ENCODE measurements around the gene SMYD1. TPM values are rescaled to one million over a fixed set of nuclear protein-coding genes. Genes with fewer than 3 reads are reported as not detected.

The SMYD1 gene
- total RNA-seq, 4 donors from 2014 or later, result 0.04 TPM; not detected in 3

DNA sequence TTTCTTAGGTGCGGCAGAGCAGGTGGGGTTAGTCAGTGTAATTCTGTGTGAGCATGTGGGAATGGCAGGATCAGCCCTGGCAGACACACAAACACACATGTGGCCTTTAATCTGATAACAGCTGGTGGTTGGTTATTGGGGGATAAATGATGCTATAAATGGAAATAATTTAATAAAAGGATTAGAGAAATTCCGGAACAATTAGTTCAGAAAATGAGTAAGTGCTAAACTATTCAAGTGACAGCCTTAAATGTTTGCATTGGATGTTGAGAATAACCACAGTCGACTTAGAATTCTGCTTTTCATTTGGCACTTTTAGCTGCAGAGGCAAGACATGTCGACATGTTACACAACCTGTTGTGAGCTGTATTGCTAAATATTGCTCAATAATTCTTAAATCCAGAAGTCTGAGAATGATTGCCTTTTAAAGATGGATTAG is 7.2 kb downstream of the SMYD1 start:
- intact Hi-C loops (cut with DNase I; ENCODE audit: low total_unique reads), result no loop called here
- no peak overlapping the region for H3K4me3 ChIP-seq (ENCODE audit: low read depth, poor library complexity, severe bottlenecking)
- TF ChIP-seq POLR2A (IDR thresholded peaks at IDR 0.05), result no peak
- 39 to 42% methylated on average over 4 of the region's 4 CpGs for WGBS, 2 donors
- DNase-seq (ENCODE audit: low spot score in 2 of 2), result no peak

DNA sequence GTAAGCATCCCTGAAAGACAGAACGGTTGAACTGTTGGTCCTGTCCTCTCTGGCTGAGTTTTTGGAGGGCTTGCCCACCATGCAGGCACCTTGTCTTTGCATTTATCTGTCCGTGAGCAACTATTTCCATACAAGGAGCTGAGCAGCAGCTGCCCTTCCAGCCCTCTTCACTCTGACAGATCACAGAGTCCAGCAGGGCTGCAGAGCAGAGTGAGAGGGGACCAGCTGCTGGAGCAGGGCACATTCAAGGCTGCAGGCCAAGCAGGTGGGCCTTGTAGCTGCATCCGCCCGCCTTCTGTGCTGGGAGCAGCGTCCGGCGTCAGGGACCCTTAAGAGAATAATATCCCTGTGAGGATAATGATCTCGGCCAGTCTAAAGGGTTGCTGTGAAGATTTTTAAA is 9.5 kb downstream of the SMYD1 start:
- intact Hi-C loops (cut with DNase I; ENCODE audit: low total_unique reads), result no loop called here
- no peak for DNase-seq (ENCODE audit: low spot score in 2 of 2)
- WGBS, 2 donors, result 92 to 93% methylated on average over 8 of the region's 8 CpGs
- no peak overlapping the region for H3K4me3 ChIP-seq (ENCODE audit: low read depth, poor library complexity, severe bottlenecking)
- TF ChIP-seq CTCF (IDR thresholded peaks at IDR 0.05), result no peak
- TF ChIP-seq POLR2A (IDR thresholded peaks at IDR 0.05), result no peak

DNA sequence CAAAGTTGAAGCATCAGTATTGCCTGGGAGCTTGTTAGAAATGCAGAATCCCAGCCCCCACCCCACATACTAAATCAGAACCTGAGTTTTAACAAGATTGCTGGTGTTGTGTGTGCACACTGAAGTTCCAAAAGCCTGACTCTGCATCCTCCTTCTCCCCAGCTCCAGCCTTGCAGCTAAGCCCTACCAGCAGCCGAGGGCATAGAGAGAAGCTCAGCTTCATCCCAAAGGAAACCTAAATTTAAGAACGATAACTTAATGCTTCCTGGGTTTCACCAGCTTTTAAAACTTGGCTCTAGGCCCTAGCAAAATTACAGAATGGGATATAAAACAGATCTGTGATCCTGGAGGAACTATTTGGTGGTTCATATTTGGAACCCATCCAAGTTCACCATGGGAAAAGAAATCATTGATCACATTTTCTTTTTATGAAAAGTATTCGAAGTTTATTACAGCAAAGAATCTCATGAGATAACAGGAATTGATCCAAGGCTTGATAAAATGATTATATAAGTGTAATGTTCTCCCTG is 11.1 kb downstream of the SMYD1 start:
- no peak overlapping the region for H3K4me3 ChIP-seq (ENCODE audit: low read depth, poor library complexity, severe bottlenecking)
- intact Hi-C loops (cut with DNase I; ENCODE audit: low total_unique reads), result no loop called here
- TF ChIP-seq POLR2A (IDR thresholded peaks at IDR 0.05) (no peak), CTCF (IDR thresholded peaks at IDR 0.05) (no peak)
- no peak for DNase-seq (ENCODE audit: low spot score in 2 of 2)
- WGBS, 2 donors, result 31 to 37% methylated on average over 3 of the region's 3 CpGs

DNA sequence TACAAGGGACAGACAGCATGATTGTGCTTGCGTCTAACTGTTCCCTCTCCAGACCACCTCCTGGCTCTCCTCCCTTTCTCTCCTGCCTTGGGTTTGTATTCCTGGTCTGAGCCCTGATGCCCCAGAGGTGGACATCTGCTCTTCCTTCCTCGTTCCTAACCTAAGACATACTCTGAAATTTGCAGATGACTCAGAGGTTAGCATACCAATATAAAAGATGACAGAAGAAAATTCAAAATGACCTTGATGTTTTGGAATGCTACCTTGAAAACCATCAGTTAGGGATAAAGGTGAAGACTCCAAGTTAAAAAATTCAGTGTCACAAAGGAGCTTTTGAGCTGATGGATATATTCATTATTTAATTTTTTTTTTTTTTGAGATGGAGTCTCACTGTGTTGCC is 12.9 kb downstream of the SMYD1 start:
- 86 to 92% methylated on average over 2 of the region's 2 CpGs for WGBS, 2 donors
- intact Hi-C loops (cut with DNase I; ENCODE audit: low total_unique reads), result no loop called here

DNA sequence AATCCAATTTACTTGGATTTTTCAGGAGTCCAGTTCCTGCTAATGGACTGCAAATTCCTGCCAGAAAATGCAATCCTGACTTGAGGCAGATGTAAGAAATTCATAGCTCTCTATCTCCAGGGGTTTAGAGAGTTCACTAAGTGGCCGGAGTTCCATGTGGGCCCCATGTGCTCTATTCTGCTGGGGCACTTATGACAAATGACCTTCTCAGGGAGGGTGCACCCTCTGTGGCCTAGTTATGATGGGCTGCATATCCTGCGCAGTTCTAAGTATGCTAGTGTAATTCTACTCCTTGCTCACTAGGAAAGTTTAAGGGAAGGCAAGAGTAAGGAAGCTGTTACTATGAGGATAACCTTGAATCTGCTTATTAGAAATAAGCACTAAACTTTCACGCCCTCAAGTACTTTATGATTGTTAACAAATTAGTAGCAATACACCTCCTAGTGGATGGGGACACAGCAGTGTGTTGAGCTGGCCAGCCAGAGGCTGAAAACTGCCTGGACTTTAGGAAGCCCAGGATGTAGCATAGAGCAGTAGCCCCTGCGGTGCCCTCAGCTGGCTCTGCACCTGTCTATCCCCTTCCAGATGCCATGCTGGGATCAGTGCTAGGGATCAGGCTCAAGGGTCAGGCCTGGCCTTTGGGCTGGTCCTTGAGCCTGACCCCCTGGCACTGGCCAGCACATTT is 14.4 kb downstream of the SMYD1 start:
- no peak for TF ChIP-seq POLR2A (IDR thresholded peaks at IDR 0.05)
- no peak for TF ChIP-seq CTCF (IDR thresholded peaks at IDR 0.05)
- DNase-seq (ENCODE audit: low spot score in 2 of 2), result no peak
- WGBS, 2 donors, result 75 to 82% methylated on average over 4 of the region's 4 CpGs
- no peak overlapping the region for H3K4me3 ChIP-seq (ENCODE audit: low read depth, poor library complexity, severe bottlenecking)
- intact Hi-C loops (cut with DNase I; ENCODE audit: low total_unique reads), result no loop called here

More for the DNA sequence above, 12.9 kb downstream of the SMYD1 start:
- no peak overlapping the region for H3K4me3 ChIP-seq (ENCODE audit: low read depth, poor library complexity, severe bottlenecking)
- TF ChIP-seq CTCF (IDR thresholded peaks at IDR 0.05) (no peak), POLR2A (IDR thresholded peaks at IDR 0.05) (no peak)
- no peak for DNase-seq (ENCODE audit: low spot score in 2 of 2)

- 83 to 90% methylated on average over 1 of the region's 1 CpG for WGBS, 2 donors
- no peak for DNase-seq (ENCODE audit: low spot score in 2 of 2)
- intact Hi-C loops (cut with DNase I; ENCODE audit: low total_unique reads), result no loop called here
Observed at GRCh38 chr2:88082781-88083180, 15.2 kb downstream of the SMYD1 start.

More at GRCh38 chr2:88082781-88083180, 15.2 kb downstream of the SMYD1 start:
- TF ChIP-seq POLR2A (IDR thresholded peaks at IDR 0.05) (no peak), CTCF (IDR thresholded peaks at IDR 0.05) (no peak)
- H3K4me3 ChIP-seq (ENCODE audit: low read depth, poor library complexity, severe bottlenecking), result no peak overlapping the region

Data from lower leg skin (tissue), 4 donors.